Gastroesophageal sphincter (tissue), 3 donors: ENCODE data around the gene MARCKSL1.

Experiments
- CTCF ChIP-seq, 4 experiments: fragments of 200-600 bp in 2 of 4; fragments of 450-650 bp in 2 of 4; sonication (generic) in 1 of 4; IDR thresholded peaks; one replicate each; pipeline ENCODE4 v1.5.1; 2017 to 2019; ENCODE audit warnings: antibody characterized with exemption in 4 of 4, mild to moderate bottlenecking in 2 of 4, moderate library complexity in 2 of 4
- EP300 ChIP-seq: sonication (generic); formaldehyde crosslinking; IDR thresholded peaks from one replicate; pipeline ENCODE4 v1.6.1; 2017; ENCODE audit warnings: antibody characterized with exemption, mild to moderate bottlenecking
- POLR2AphosphoS5 ChIP-seq: sonication (generic); formaldehyde crosslinking; IDR thresholded peaks from one replicate; pipeline ENCODE4 v1.6.1; 2017; ENCODE audit warnings: antibody characterized with exemption

- no peak for TF ChIP-seq CTCF (IDR thresholded peaks at IDR 0.05)
- TF ChIP-seq POLR2AphosphoS5: no peak
- TF ChIP-seq EP300: no peak
Observed at GRCh38 chr1:32352239-32352745, 16.3 kb upstream of the MARCKSL1 start.
